Loucy (cell line): Measurements from ENCODE around the gene ZBTB12.

Experiments used
- H2AFZ ChIP-seq: fragments of 200-600 bp; sonication (generic); 2 replicates; pipeline ENCODE4 v1.6.0; 2016; ENCODE audit warnings: antibody characterized with exemption, mild to moderate bottlenecking, low read length, moderate library complexity
- H3F3A ChIP-seq: fragments of 200-600 bp; 2 replicates; pipeline ENCODE4 v1.6.0; 2016; ENCODE audit warnings: antibody characterized with exemption, low read depth, mild to moderate bottlenecking
- H3K27me3 ChIP-seq: fragments of 200-600 bp; sonication (generic); 2 replicates; pipeline ENCODE4 v1.6.1; 2014; ENCODE audit warnings: low read length, mild to moderate bottlenecking; ENCODE audit not compliant: insufficient read depth, poor library complexity, severe bottlenecking
- H3K36me3 ChIP-seq: fragments of 200-600 bp; sonication (generic); 2 replicates; pipeline ENCODE4 v1.6.1; 2016; ENCODE audit warnings: low read length; ENCODE audit not compliant: insufficient read depth
- H3K4me1 ChIP-seq: fragments of 200-600 bp; sonication (generic); 2 replicates; pipeline ENCODE4 v1.5.1; 2014; ENCODE audit warnings: low read length, mild to moderate bottlenecking; ENCODE audit not compliant: insufficient read depth, poor library complexity, severe bottlenecking
- H3K4me2 ChIP-seq: fragments of 200-600 bp; sonication (generic); 2 replicates; pipeline ENCODE4 v1.6.0; 2014; ENCODE audit warnings: antibody characterized with exemption, low read length, low read depth, mild to moderate bottlenecking; ENCODE audit not compliant: poor library complexity, severe bottlenecking
- H3K4me3 ChIP-seq: fragments of 200-600 bp; sonication (generic); 2 replicates; pipeline ENCODE4 v1.5.1; 2014; ENCODE audit warnings: low read length, mild to moderate bottlenecking, mixed read lengths; ENCODE audit not compliant: poor library complexity, severe bottlenecking
- H3K79me2 ChIP-seq: fragments of 200-600 bp; sonication (generic); 2 replicates; pipeline ENCODE4 v1.6.1; 2014; ENCODE audit warnings: low read length; ENCODE audit not compliant: insufficient read depth
- H3K9ac ChIP-seq: fragments of 200-600 bp; sonication (generic); 2 replicates; pipeline ENCODE4 v1.6.0; 2014; ENCODE audit warnings: mild to moderate bottlenecking, low read depth, low read length, moderate library complexity; ENCODE audit not compliant: poor library complexity, severe bottlenecking
- H3K9me2 ChIP-seq: fragments of 200-600 bp; sonication (generic); replicated peaks from 2 replicates; pipeline ENCODE4 v1.6.1; 2016; ENCODE audit warnings: low read depth, low read length, mixed read lengths
- H3K9me3 ChIP-seq: fragments of 200-600 bp; sonication (generic); 2 replicates; pipeline ENCODE4 v1.6.1; 2014; ENCODE audit warnings: mild to moderate bottlenecking, antibody characterized with exemption, low read length, low read depth; ENCODE audit not compliant: insufficient read depth
- H4K20me1 ChIP-seq: fragments of 200-600 bp; sonication (generic); 2 replicates; pipeline ENCODE4 v1.6.0; 2014; ENCODE audit warnings: antibody characterized with exemption, low read length, mild to moderate bottlenecking; ENCODE audit not compliant: insufficient read depth, poor library complexity, severe bottlenecking
- CTCF ChIP-seq: fragments of 200-600 bp; sonication (generic); conservative IDR thresholded peaks from 2 replicates; pipeline ENCODE4 v1.5.1; 2014; ENCODE audit warnings: mild to moderate bottlenecking, antibody characterized with exemption, low read length
- EZH2phosphoT487 ChIP-seq: fragments of 200-600 bp; IDR thresholded peaks from 2 replicates; pipeline ENCODE4 v1.6.1; 2018; ENCODE audit warnings: antibody characterized with exemption, mild to moderate bottlenecking, moderate library complexity, borderline replicate concordance

Gene ZBTB12

GRCh38 chr6:31903957-31904356, 2.1 kb upstream of the ZBTB12 start:
- Histone ChIP-seq H3F3A (no peaks in the 10 kb centered on the region; the same call in 1 of the 2 replicates), H2AFZ (no peak overlapping the region), H3K27me3 (no peaks in the 10 kb centered on the region), H3K4me1 (peaks cover 13% of the 10 kb centered on the region), H4K20me1 (peaks cover 2% of the 10 kb centered on the region), H3K4me2 (no peak overlapping the region), H3K9ac (no peak overlapping the region), H3K4me3 (no peak overlapping the region), H3K36me3 (no peaks in the 10 kb centered on the region), H3K9me3 (no peaks in the 10 kb centered on the region), H3K9me2 (no peaks in the 10 kb centered on the region), H3K79me2 (peaks cover 25% of the 10 kb centered on the region; the same call in 1 of the 2 replicates)
- TF ChIP-seq CTCF (no peak), EZH2phosphoT487 (no peak)

GRCh38 chr6:31901415-31901952, 402 bp downstream of the ZBTB12 start:
- Histone ChIP-seq H3K9ac (peak overlapping the region; percentile 80), H3K4me1 (peaks cover 25% of the 10 kb centered on the region), H3K4me3 (peak overlapping the region; percentile 81), H4K20me1 (peaks cover 14% of the 10 kb centered on the region), H3K79me2 (peaks cover 48% of the 10 kb centered on the region), H2AFZ (peak overlapping the region; percentile 77), H3K9me3 (no peaks in the 10 kb centered on the region), H3K36me3 (no peaks in the 10 kb centered on the region), H3K4me2 (peak overlapping the region; percentile 86), H3F3A (no peaks in the 10 kb centered on the region), H3K9me2 (no peaks in the 10 kb centered on the region), H3K27me3 (peaks cover 4% of the 10 kb centered on the region)
- TF ChIP-seq CTCF (no peak), EZH2phosphoT487 (no peak)

GRCh38 chr6:31900917-31901414, 920 bp downstream of the ZBTB12 start:
- peak overlapping the region; percentile 80 for H3K9ac ChIP-seq
- H3K9me2 ChIP-seq: no peaks in the 10 kb centered on the region
- peak overlapping the region; percentile 86 for H3K4me2 ChIP-seq
- peaks cover 53% of the 10 kb centered on the region for H3K79me2 ChIP-seq
- H3F3A ChIP-seq: no peaks in the 10 kb centered on the region
- no peak overlapping the region for H2AFZ ChIP-seq
- no peaks in the 10 kb centered on the region for H3K9me3 ChIP-seq
- peaks cover 4% of the 10 kb centered on the region for H3K27me3 ChIP-seq
- peaks cover 17% of the 10 kb centered on the region for H4K20me1 ChIP-seq
- peaks cover 30% of the 10 kb centered on the region for H3K4me1 ChIP-seq
- H3K36me3 ChIP-seq: no peaks in the 10 kb centered on the region
- H3K4me3 ChIP-seq: peak overlapping the region; percentile 81
- no peak for TF ChIP-seq EZH2phosphoT487
- no peak for TF ChIP-seq CTCF
